Midbrain (tissue), 1 donor: ENCODE data around the gene NCKAP5.
"Not testable (repeated sequence)": the region's sequence is repeated elsewhere in the genome, so short reads cannot be mapped to it uniquely, and the experiment has no call there.

Experiments
- DNase-seq: peaks from one replicate; lab custom pipeline; 2025; lab: John Stamatoyannopoulos, UW

The NCKAP5 gene

DNA sequence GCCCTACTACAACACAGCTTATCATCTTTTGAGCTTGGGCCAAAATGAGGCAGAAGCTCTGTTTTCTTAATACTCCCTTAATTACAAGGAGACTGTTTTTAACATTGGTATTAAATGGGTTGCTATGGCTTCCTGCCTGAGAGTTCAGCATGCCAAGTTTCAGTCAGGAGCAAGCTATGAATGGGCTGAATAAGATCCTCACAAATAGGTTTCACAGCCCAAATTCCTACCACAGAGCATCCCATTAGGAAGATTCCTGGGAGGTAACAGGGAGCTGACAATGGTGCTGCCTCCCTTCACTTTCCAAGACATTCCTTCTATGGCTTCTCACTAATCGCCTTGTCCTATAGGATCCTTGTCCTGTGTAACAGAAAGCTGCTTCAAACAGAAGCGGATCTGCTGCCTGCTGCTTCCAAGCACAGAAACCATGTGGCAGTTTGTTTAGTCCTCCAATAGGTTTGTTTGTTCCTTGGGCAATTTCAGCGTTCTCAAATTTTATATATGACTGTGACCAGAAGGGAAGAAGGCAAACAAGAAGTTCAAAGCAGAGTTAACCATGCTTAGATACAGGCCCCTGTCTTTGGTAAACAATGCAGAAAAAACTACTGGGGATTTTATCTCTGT, 70.9 kb downstream of the NCKAP5 start:
- DNase-seq, result no peak

DNA sequence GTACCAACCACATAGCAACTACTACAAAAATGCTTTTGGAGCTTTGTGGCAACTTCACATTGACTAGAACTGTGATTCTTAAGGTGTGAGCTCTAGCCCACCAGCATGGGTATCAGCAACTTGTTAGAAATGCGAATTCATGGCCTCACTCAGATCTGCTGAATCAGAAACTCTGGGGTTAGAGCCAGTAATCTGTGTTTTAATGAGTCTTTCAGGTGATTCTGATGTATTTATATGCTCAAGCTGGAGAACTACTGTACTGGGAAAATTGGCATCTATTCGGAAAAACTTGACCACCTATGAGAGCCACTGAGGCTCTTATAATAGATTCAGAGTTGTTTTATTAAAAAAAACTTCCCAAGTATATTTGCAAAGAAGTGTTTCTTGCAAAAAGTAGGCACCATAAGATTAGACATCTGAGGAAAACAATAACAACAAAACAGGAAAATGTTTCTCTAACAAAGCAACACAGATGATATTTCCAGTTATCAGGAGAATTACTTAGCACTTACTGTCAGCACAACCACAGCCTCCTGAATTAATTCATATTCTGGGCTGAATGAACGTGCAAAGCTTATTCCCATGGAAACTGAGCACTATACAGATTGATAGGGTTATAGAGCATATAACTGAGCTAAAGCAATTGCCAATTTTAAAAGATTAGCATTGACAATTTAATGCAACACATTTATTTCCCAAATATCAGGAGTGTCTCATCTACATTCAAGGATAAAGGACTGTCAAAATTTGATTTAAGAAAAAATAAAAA, 71.6 kb downstream of the NCKAP5 start:
- no peak for DNase-seq

DNA sequence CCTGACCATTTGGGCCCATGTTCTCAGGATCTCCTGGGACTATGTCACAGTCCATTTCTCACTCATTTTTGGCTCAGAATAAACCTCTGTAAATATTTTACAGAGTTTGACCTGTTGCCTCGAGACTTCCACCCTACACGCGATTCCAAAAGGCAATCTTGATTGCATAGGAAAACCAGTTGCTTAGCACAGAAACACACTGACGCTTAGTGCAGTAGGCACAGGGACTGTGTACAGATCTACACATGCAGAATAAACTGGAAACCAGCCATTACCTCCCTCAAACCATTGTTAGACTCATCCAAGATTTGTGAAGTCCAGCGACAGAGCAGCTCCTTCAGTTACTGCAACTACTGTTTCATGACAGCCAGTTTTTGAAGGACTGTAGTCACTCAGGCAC, 73.0 kb downstream of the NCKAP5 start:
- peak; percentile 8 for DNase-seq

DNA sequence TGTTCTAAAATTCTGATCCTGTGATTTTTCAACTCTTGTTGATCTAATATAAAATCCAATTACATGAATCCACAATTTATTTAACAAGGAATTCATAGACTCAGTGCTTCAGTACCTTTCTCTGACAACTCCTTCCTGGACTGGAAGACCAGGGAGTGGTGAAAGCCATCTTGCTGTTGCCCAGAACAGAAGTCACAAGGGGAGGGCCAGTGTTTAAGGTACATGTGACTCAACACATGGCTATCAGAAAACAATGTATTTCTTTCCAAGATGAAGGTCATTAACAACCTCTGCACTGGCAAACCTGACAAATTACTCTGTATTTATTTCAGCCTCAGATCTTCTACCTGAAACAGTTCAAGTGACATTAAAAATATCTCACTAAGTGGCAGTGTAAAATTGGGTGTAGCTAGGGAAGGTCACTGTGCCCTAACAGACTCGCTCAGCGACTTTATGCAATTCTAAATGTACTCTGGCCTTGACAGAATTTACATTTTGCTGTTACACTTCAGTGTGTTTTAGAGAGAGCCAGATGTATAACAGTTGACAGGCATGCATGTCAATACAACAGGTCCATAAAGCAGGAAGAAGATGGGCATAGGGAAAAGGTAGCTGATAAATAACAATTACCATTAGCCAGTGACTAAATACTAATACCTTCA, 75.4 kb downstream of the NCKAP5 start:
- no peak for DNase-seq

DNA sequence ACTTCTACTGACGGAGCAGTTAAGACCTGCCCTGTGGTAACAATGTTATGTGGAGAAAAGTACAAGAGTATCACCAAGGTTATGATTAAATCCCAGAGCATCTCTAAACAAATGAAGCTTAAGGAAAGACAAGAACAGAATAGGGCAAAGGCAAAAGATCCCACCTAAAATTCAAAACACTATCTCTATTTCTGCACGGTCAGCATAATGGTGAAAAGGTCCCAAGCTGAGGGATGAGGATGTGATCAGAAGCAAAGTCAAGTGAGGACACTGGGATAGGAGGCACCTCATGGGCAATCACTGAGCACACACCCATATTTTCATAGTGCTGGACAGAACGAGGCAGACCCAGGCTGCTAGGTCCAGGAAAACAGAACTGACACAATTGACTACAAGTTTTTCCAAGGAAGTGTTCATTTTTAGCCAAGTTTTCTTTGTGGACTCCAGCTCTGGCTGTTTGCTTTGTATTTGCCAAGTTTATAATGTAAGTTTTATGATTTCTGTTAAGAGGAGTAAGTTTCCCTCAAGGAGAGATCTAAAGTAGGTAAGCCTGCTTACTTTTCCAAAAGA, 77.8 kb downstream of the NCKAP5 start:
- DNase-seq, result no peak

DNA sequence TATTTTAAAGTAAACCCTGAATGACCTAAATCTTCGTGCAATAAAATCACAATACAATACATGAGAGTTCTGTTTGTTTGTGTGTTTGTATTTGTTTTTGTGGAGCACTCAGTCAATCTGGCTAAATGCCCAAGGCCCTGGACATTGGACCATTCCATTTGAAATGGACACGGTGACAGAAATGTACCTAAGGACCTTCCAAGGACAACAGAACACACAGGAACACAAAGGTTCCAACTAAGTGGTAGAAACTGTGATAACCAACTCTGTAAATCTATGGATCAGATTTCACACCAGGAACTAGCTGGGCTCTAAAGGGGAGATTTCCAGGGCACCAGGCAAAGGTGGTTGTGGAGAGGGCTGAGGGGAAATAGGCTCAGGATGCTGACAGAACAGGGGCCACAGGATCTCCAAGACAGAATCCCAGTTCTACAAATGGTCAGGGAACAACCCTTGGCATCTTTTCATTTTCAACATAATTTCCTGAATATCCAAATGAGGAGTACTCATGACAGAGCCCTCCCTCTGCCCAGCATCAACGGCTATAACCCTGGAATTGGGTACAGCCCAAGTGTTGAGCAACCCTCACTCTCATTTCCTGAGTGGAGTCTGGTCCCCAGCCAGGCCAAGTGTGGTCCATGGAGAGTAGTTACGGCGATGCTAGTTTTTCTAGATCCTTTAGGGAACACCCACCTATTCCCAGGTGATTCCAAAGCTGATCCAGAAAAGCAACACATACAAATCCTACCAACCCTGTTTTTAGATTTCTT, 78.4 kb downstream of the NCKAP5 start:
- no peak for DNase-seq

DNA sequence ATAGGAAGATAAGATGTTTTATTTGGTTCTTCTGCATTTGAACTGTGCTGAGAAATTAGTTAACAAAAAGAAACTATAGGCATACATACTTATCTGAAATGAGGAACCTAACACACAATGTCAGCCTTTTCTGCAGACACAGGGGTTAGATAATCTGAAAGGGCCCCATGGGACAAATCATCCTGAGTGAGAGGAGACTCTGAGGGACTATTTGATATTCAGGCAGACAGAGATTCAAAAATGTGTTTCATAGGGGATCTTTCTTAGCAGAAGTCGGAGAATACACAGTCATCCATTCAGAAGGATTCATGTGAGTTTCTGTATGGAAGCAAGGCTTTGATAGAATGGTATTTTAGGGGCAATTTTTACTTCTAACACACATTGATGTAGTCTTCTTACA, 79.1 kb downstream of the NCKAP5 start:
- DNase-seq, result no peak

DNA sequence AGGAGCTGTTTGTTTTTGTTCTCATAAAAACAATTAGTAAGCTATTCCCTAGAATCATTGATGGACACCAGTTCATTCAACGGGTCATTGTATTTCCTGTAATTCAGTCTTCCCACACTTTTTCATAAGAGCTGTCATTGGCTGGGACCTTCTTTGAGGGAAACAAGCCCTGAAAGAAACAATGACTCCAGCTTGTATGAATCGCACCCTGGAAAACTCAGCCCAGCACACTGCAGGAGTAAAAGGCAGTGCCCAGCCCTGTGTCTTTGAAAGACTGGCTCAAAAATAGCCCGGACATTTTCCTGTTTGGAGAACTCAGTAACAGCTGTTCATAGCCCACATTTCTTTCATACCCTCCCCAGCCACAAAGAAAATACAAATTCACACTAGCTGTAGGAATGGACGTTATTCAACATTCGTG, 81.5 kb downstream of the NCKAP5 start:
- DNase-seq, result peak; percentile 69

DNA sequence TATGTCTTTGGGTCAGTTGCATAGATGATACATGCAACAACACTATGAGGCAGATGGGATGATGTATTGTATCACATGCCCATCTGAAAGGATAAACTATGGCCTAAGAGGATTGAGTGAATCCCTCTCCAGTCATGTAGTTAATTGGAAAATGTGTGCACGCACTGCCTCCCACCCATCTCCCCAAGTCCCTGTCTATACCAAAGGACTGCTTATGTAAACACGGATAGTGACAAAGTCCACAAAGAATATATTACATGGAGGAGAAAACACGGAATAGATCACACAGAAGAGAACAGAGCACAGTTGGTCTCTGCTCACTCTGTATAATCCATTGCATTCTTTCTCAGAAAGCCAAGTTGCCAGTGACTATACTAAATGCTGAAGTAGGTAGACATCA, 82.4 kb downstream of the NCKAP5 start:
- DNase-seq, result no peak

DNA sequence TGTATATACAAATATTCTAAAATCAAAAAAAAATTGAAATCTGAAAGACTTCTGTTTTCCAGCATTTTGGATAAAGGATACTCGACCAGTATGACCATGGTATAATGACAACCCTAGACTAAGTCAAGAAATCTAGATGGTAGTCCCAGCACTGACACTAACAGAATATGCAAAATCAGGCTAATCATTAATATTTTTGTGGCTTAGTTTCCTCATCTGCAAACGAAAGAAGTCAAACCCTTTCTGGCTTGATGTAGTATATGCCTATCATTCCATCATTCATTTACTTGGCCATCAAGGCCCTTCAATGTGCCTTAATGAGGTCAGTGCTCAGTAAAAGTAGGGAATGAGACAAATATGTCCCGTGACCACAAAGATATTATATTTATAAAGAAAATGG, 83.5 kb downstream of the NCKAP5 start:
- DNase-seq, result no peak

DNA sequence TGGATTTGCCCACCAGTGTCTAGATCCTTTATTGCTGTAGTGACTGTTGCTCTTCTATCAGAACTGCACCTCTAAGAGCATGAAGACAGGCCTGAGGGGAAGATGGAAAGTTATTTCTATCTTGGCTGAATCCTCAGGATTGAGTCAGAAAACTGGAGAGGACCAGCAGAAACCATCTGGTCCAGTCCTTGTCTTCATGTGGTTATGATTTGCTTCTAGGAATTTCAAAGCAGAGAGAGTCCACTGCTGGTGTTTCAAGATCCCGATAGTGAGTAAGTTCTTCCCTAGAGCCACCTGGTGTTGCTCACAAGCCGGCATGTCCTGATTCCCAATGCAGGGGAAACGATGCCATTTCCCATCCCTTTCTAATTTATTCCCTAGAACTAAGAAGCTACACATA, 84.2 kb downstream of the NCKAP5 start:
- DNase-seq, result no peak

DNA sequence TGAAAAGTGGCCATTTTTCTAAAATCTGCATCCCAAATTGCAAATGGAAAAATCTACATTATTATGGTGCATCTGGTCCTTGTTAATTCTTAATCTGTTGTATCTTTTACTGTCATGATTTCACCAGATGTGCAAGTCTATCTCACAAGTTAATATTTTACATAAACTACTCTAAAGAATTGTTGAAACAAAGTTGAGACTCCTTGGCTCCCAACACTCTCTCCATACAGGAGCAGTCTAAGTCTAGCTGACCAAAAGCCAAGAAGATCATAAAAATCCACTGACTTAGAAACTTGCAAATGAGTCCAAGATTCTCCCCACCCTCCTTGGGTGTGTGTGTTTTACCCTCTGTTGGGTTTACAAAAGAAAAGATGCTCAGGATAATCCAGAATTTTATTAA, 85.1 kb downstream of the NCKAP5 start:
- no peak for DNase-seq

DNA sequence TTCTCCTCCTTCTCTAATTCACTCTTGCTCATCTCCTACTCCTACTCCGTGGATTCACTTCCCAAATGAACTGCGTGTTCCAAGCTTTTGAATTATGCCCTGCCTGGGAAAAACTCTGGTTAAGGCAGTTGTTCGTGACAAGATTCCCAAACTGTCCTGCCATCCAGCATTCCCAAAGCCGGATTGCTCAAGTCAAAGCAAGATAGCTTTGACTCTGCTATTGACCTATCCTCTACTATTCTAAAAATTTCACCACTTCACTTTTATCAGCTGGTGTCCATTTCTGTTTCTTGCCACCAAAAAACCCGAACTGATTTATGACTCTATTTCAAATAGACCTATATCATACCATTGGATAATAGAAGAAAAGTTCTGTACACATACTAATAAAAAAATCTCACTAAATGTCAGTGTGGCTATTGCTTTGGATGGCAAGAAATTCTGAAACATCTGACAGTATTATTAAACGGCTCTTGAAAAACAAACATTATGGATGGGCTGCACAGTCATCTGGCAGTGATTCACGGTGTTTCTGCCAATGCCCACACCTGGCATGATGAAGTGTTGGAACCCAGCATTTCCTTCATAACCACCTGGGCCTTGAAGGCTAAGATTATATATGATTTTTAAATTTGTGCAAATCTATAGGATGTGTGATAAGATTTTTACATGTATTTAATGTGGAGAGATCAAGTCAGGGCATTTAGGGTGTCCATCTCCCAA, 87.4 kb downstream of the NCKAP5 start:
- no peak for DNase-seq

DNA sequence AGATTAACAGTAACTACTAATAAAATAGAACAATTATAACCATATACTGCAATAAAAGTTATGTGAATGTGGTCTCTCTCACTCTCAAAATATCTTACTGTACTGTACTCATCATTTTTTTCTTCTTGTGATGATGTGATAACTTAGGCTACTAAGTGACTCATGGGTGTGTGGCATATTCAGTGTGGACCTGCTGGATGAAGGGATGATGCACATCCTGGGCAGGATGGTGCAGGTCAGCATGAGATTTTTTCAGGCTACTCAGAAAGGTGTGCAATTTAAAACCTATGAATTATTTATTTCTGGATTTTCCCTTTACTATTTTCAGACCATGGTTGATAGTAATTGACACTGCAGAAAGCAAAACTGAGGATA, 90.7 kb downstream of the NCKAP5 start:
- DNase-seq, result no peak

DNA sequence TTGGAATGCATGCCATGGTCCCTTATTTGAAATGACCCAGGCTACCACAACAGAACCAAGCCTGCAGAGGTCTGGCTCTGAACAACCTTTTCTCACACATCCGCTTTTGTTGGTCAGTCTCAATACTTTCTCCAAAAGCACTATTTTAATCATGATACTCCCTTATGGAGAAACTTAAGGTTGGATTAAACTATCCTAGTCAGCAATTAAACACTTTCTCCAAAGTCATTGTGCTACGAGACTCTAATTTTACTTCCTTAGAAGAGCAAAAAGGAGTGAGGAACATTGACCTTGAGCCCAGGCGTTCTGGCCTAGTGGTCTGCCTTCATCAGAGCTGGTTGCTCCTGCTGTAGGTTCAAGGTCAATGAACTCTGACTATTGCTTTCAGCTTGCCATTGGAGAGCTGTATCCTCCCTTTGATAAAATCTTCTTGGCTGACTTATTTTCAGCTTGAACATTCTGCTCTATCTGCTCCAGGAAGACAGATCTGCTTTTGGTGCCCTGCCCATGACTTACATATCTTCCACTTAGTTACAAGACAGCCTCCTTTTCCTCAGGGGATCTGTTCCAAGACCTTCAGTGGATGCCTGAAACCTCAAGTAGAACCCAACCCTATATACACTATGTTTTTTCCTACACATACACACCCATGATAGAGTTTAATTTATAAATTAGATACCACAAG, 91.2 kb downstream of the NCKAP5 start:
- no peak for DNase-seq

DNA sequence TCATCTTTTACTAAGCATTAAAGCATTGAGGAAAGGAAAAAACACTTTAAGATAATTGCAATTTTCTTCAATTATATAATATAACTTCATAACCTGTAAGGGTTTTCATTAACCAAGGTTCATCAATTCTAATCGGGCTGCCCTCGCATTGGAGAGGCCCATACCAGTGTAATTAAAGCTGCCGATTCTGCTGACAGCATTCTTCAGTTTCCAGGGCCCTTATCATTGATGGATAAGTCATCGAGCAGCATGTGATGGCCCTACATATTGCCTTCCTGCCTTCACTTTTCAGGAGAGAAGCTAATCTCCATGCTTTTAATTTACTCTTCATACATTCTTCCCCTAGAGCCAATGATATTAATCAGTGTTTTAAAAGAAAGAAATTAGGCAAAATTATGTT, 92.0 kb downstream of the NCKAP5 start:
- no peak for DNase-seq

DNA sequence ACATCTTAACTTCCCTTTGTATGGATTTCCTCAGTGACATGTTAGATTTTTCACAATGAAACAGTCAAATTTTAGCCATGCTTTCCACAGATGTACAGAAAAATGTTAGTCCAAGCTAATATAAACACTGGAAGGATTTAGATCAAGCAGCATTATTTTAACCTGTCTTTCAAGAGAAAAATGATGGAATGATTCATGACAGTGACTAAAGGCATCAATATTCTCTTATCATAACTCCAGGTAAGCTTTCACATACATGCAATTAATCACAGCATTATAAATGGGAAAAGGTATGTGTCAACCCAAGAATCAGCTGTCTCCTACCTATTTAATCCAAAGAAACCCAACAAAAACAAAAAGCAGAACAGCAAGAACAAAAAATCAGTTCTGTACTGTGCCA, 92.7 kb downstream of the NCKAP5 start:
- DNase-seq, result no peak

DNA sequence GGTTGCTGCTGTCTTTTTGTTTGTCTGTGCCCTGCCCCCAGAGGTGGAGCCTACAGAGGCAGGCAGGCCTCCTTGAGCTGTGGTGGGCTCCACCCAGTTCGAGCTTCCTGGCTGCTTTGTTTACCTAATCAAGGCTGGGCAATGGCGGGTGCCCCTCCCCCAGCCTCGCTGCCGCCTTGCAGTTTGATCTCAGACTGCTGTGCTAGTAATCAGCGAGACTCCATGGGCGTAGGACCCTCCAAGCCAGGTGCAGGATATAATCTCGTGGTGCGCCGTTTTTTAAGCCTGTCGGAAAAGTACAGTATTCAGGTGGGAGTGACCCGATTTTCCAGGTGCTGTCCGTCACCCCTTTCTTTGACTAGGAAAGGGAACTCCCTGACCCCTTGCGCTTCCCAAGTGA, 97.8 kb downstream of the NCKAP5 start:
- not testable (repeated sequence) for DNase-seq

DNA sequence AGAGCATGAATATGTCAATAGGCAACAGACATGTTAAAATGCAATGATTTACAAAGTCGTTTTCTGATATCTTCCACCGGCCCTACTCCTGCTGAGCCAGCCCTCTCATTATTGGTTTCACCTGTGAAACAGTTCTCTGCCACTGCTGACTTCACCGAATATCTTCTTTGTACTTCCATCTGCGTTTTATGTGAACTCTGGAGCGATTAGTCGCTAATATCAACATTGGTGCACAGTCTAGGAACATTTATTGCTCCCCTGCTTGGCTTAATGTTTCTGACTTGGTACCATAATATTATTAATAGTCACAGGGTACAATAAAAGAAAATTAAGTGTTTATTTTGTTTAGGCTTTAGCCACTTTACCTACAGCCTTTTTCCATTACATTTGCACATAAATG, 105.5 kb downstream of the NCKAP5 start:
- DNase-seq, result no peak

DNA sequence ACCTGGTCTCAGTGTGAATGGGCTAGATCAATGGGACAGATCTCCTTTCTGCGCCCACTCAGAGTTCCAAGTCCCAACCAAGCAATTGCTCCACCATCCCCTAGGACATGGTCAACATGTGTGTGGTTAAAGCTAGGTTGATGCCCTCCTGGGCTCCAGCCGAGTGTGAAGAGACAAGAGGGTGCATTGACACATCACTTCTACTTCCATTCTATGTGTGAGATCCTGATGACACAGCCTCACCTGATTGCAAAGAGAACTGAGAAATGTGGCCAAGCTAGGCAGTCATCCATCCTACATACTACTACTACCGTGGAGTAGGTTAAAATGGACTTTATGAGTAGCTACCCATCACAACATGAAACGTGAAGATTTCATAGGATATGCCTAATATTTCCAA, 106.8 kb downstream of the NCKAP5 start:
- no peak for DNase-seq

DNA sequence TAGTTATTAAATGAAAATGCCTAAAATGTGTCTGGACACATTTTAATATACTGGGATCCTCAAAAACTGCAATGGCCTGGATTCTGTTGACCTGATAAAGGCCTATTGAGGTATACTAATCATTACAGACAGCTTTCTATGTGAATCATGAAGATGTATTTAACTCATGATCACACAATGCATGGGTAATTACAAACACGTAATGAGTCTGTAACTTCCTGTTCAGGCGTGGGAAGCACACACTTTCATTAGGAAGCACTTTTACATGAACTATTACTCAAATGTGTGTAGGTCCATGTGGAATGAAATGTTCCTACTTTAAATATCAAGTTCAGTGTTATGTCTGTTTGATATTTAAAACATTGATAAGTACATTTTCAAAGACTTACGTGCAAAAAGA, 108.7 kb downstream of the NCKAP5 start:
- DNase-seq, result no peak
